Activated CD4-positive, alpha-beta T cell treated with anti-CD3 and anti-CD28 coated beads, Interleukin-2, amount 50 U/mL, for 16 hours (primary cell): ENCODE measurements around the gene CNBD2.
"Not testable (repeated sequence)": the region's sequence is repeated elsewhere in the genome, so short reads cannot be mapped to it uniquely, and the experiment has no call there.

Experiments used
- DNase-seq: peaks from one replicate; pipeline ENCODE4 v3.0.0-alpha.2; 2020

Gene CNBD2

DNA sequence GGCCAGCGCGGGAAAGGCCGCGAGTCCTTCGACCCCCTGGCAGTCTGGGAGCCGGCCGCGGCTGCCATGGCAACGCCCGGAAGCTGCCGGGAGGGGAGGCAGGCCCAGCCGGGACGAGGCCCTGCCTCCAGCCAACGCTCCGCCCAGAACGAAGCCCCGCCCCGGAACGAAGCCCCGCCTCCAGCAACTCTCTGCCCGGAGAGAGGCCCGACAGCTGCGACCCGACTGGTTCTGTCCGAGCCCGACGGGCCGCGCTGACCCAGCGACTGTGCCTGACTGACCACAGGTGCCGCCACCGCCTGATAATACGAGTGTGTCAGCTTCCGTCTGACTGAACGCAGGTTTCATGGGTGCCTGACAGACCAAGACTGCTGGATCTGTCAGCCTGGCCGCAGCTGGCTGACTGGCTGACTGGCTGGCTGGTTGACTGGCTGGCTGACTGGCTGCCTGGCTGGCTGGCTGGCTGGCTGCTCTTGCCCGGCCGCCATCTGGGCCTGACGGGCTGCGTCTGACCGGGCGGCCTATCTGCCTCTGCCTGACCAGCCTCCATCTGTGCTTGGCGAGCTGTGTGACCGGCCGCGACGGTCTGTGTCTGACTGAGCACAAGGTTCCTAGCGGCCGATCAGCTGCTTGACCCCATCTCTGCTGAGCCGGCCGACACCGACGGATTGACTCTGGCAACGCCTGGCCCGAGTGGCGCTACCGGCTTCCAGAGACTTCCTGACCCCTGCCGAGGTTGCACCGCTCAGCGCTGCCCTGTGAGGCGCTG is 96.5 kb downstream of the CNBD2 start:
- DNase-seq = peak; percentile 93

- no peak for DNase-seq
These were observed 97.1 kb downstream of the CNBD2 start for GRCh38 chr20:36065427-36065998.

DNA sequence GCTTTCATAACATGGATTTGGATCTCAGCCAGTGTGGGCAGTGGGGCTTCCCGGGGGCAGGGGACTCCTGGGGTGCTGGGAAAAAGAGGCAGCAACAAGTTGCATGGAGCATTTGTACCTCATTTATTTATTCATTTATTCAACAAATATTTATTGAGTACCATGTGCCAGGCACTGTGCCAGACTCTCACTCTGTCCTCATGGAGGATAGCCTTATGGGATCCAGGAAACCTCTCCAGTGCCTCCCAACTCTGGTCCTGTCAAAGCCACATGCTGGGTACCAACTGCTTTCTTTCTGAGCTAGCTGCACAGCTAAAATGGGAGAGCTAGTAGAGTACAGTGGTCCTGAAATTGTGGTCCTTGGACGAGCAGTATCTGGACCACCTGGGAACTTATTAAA is 98.4 kb downstream of the CNBD2 start:
- no peak for DNase-seq

DNA sequence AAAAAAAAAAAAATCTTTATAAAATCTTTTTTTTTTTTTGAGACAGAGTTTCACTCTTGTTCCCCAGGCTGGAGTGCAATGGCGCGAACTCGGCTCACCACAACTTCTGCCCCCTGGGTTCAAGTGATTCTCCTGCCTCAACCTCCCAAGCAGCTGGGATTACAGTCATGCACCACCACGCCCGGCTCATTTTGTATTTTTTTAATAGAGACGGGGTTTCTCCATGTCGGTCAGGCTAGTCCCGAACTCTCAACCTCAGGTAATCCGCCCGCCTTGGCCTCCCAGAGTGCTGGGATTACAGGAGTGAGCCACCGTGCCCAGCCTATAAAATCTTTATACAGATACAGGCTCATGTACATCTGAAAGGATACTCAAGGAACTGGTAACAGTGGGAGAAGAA is 100.1 kb downstream of the CNBD2 start:
- DNase-seq = not testable (repeated sequence)

DNA sequence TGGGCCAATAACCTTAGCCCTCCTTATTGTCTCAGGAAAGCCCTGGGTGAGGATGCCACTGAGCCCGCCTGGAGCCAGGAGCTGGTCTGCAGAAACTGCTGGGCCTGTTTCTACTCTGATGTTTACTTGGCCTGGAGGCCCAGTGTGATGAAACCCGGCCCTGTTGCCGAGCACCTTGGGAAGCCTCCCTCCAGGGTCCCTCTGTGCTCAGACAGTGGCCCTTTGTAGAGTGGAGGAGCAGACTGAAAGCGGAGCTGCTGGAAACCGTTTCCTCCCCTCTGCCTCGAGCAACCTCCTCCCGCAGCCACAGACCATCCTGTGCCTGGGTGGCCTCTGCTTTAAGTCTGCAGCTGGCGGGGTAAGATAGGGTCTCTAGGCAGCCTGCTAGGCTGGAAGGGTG is 102.1 kb downstream of the CNBD2 start:
- no peak for DNase-seq

- DNase-seq = no peak
These were observed 103.5 kb downstream of the CNBD2 start for GRCh38 chr20:36071848-36072247.

GRCh38 chr20:36074983-36075382 is 106.6 kb downstream of the CNBD2 start:
- DNase-seq = no peak

DNA sequence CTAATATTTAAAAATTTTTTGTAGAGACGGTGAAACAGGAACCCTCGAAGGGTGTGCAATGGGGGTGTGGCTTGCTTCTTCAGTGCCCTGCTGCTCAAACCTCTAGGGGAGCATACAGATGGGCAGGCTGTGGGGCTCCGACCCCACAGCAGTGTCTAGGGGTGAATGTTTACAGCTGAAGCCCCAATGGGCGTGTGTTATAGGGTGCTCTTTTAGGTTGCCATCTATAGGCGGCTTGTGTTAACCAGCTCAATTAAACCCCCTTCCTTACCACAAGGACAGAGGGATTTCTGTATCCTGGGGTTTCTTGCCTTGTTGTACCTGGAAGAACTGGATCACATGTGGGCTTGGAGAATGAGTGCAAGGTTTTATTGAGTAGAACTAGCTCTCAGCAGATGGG is 109.4 kb downstream of the CNBD2 start:
- DNase-seq = not testable (repeated sequence)

DNA sequence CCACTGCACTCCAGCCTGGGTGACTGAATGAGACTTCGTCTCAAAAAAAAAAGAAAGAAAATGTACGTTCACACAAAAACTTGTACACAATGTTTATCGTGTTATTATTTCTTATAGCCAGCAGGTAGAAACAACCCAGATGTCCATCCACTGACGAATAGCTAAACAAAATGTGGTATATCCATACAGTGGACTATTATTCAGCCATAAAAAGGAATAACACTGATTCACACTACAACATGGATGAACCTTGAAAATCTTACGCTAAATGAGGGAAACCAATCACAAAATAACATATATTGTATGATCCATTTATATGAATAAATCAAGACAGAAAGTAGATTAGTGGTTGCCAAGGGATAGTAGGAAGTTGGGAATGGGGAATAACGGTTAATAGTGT is 111.1 kb downstream of the CNBD2 start:
- no peak for DNase-seq

GRCh38 chr20:36079984-36080383 is 111.6 kb downstream of the CNBD2 start:
- not testable (repeated sequence) for DNase-seq
